Karpas-422 (cell line): ENCODE data around the gene PLEKHG7. TPM values are rescaled to one million over a fixed set of nuclear protein-coding genes. Genes with fewer than 3 reads are reported as not detected.
A peak's percentile ranks its signal among the peaks of the same experiment; 100 is the strongest.

Source experiments
- DNase-seq: peaks from one replicate; pipeline ENCODE4 v3.0.0-alpha.2; 2015
- H2AFZ ChIP-seq: fragments of 200-600 bp; sonication (generic); 2 replicates; pipeline ENCODE4 v1.6.1; 2014; ENCODE audit warnings: antibody characterized with exemption, low read length, mixed read lengths
- H3K27ac ChIP-seq: fragments of 200-600 bp; sonication (generic); 2 replicates; pipeline ENCODE4 v1.5.1; 2014; ENCODE audit warnings: mild to moderate bottlenecking, low read length, moderate library complexity
- H3K27me3 ChIP-seq: fragments of 200-600 bp; sonication (generic); 2 replicates; pipeline ENCODE4 v1.6.1; 2014; ENCODE audit warnings: low read length, mixed read lengths
- H3K36me3 ChIP-seq: fragments of 200-600 bp; sonication (generic); 2 replicates; pipeline ENCODE4 v1.6.1; 2014; ENCODE audit warnings: low read length, mixed read lengths; ENCODE audit not compliant: insufficient read depth
- H3K4me1 ChIP-seq: fragments of 200-600 bp; sonication (generic); 2 replicates; pipeline ENCODE4 v1.6.1; 2014; ENCODE audit warnings: mild to moderate bottlenecking, low read length, mixed read lengths
- H3K4me2 ChIP-seq: fragments of 200-600 bp; sonication (generic); 2 replicates; pipeline ENCODE4 v1.6.1; 2014; ENCODE audit warnings: low read length, low read depth, mild to moderate bottlenecking; ENCODE audit not compliant: poor library complexity, severe bottlenecking
- H3K4me3 ChIP-seq: fragments of 200-600 bp; sonication (generic); 2 replicates; pipeline ENCODE4 v1.5.1; 2014; ENCODE audit warnings: mild to moderate bottlenecking, antibody characterized with exemption, low read length, mixed read lengths
- H3K79me2 ChIP-seq: fragments of 200-600 bp; sonication (generic); 2 replicates; pipeline ENCODE4 v1.6.1; 2014; ENCODE audit warnings: mild to moderate bottlenecking, low read length, mixed read lengths
- H3K9ac ChIP-seq: fragments of 200-600 bp; sonication (generic); 2 replicates; pipeline ENCODE4 v1.6.0; 2014; ENCODE audit warnings: low read length
- H3K9me2 ChIP-seq: fragments of 200-600 bp; sonication (generic), shearing (Covaris generic); replicated peaks from 2 replicates; pipeline ENCODE4 v1.6.0; 2014; ENCODE audit warnings: mild to moderate bottlenecking, low read length, moderate library complexity; ENCODE audit not compliant: insufficient read depth
- H3K9me3 ChIP-seq: fragments of 300-700, 200-600 bp; sonication (generic); 2 replicates; pipeline ENCODE4 v1.6.1; 2014; ENCODE audit warnings: low read length, mixed read lengths
- H4K20me1 ChIP-seq: fragments of 200-600 bp; sonication (generic); 2 replicates; pipeline ENCODE4 v1.6.1; 2014; ENCODE audit warnings: mild to moderate bottlenecking, antibody characterized with exemption, low read length, low read depth; ENCODE audit not compliant: insufficient read depth
- total RNA-seq: library from RNA; depleted of rRNA; stranded (reverse); fragments of >200 nt; shearing (Covaris generic); gene quantifications from 2 replicates; pipeline ENCODE4 v1.2.3, GENCODE V29; 2014; ENCODE audit warnings: low replicate concordance; rRNA removed

The PLEKHG7 gene
- total RNA-seq, 1 experiment from 2014 or later, result not detected

GRCh38 chr12:92802906-92803305 lies 100.1 kb downstream of the PLEKHG7 start:
- Histone ChIP-seq H3K9ac (no peak overlapping the region), H3K79me2 (peaks cover 7% of the 10 kb centered on the region; the same call in 1 of the 2 replicates), H2AFZ (no peak overlapping the region), H3K4me3 (no peak overlapping the region), H3K27me3 (no peaks in the 10 kb centered on the region), H3K36me3 (peaks cover 40% of the 10 kb centered on the region), H3K4me2 (no peak overlapping the region), H3K9me2 (no peaks in the 10 kb centered on the region), H3K27ac (no peak overlapping the region), H4K20me1 (no peaks in the 10 kb centered on the region), H3K9me3 (no peaks in the 10 kb centered on the region), H3K4me1 (no peaks in the 10 kb centered on the region)
- no peak for DNase-seq

GRCh38 chr12:92803903-92804302 lies 101.1 kb downstream of the PLEKHG7 start:
- Histone ChIP-seq H3K4me2 (no peak overlapping the region), H3K79me2 (peaks cover 7% of the 10 kb centered on the region; the same call in 1 of the 2 replicates), H3K9me2 (no peaks in the 10 kb centered on the region)

GRCh38 chr12:92810370-92810769 lies 107.6 kb downstream of the PLEKHG7 start:
- H4K20me1 ChIP-seq, result no peaks in the 10 kb centered on the region
- H3K79me2 ChIP-seq, result peaks cover 6% of the 10 kb centered on the region; the same call in 1 of the 2 replicates
- H3K9me2 ChIP-seq, result no peaks in the 10 kb centered on the region
- H3K27me3 ChIP-seq, result no peaks in the 10 kb centered on the region
- DNase-seq, result peak; percentile 69
- H3K4me3 ChIP-seq, result no peak overlapping the region
- H2AFZ ChIP-seq, result no peak overlapping the region
- peaks cover 25% of the 10 kb centered on the region for H3K4me1 ChIP-seq
- peak overlapping the region; percentile 53 for H3K4me2 ChIP-seq
- peak overlapping the region; percentile 74 for H3K27ac ChIP-seq
- peaks cover 44% of the 10 kb centered on the region for H3K36me3 ChIP-seq
- no peaks in the 10 kb centered on the region for H3K9me3 ChIP-seq
- H3K9ac ChIP-seq, result no peak overlapping the region

More at GRCh38 chr12:92803903-92804302, 101.1 kb downstream of the PLEKHG7 start:
- Histone ChIP-seq H3K4me1 (no peaks in the 10 kb centered on the region), H3K27ac (no peak overlapping the region), H3K4me3 (no peak overlapping the region), H2AFZ (no peak overlapping the region), H3K36me3 (peaks cover 46% of the 10 kb centered on the region), H3K9ac (no peak overlapping the region), H3K27me3 (no peaks in the 10 kb centered on the region), H4K20me1 (no peaks in the 10 kb centered on the region), H3K9me3 (no peaks in the 10 kb centered on the region)
- no peak for DNase-seq

- Histone ChIP-seq H3K4me3 (no peak overlapping the region), H4K20me1 (no peaks in the 10 kb centered on the region)
These were observed 111.8 kb downstream of the PLEKHG7 start for GRCh38 chr12:92814584-92814983.

GRCh38 chr12:92821142-92821541 lies 118.4 kb downstream of the PLEKHG7 start:
- no peak overlapping the region for H3K4me3 ChIP-seq
- no peak overlapping the region for H3K9ac ChIP-seq
- no peaks in the 10 kb centered on the region for H3K36me3 ChIP-seq
- no peaks in the 10 kb centered on the region for H3K4me1 ChIP-seq
- H3K9me2 ChIP-seq, result no peaks in the 10 kb centered on the region
- DNase-seq, result no peak
- H4K20me1 ChIP-seq, result no peaks in the 10 kb centered on the region
- H3K27me3 ChIP-seq, result no peaks in the 10 kb centered on the region
- no peak overlapping the region for H3K4me2 ChIP-seq
- no peaks in the 10 kb centered on the region for H3K9me3 ChIP-seq
- H2AFZ ChIP-seq, result no peak overlapping the region
- H3K27ac ChIP-seq, result no peak overlapping the region
- peaks cover 3% of the 10 kb centered on the region; the same call in 1 of the 2 replicates for H3K79me2 ChIP-seq

More at GRCh38 chr12:92814584-92814983, 111.8 kb downstream of the PLEKHG7 start:
- Histone ChIP-seq H3K9me3 (no peaks in the 10 kb centered on the region), H3K36me3 (peaks cover 10% of the 10 kb centered on the region; the same call in 1 of the 2 replicates), H3K79me2 (no peaks in the 10 kb centered on the region), H3K4me2 (no peak overlapping the region), H3K27ac (peak overlapping the region; percentile 1; the same call in 1 of the 2 replicates), H3K27me3 (no peaks in the 10 kb centered on the region), H3K4me1 (peaks cover 25% of the 10 kb centered on the region), H3K9me2 (no peaks in the 10 kb centered on the region), H3K9ac (no peak overlapping the region), H2AFZ (no peak overlapping the region)
- DNase-seq, result no peak

Other genes with a start within 250 kb of the PLEKHG7 start
- gene EEA1, start 226.3 kb downstream of the PLEKHG7 start, total RNA-seq, result 4.8 and 9.2 TPM in 2 replicates